DMS 273 (cell line): Measurements from ENCODE around the gene KRT85.

ENCODE experiments used
- DNase-seq: peaks from one replicate; lab custom pipeline; 2025; ENCODE audit not compliant: unreplicated experiment; lab: John Stamatoyannopoulos, UW

KRT85 gene

GRCh38 chr12:52369211-52369610, 1.9 kb upstream of the KRT85 start:
- DNase-seq = no peak

- DNase-seq = no peak
Measured at GRCh38 chr12:52368508-52368907, 1.2 kb upstream of the KRT85 start.

- DNase-seq = no peak
Measured at GRCh38 chr12:52367876-52368275, 595 bp upstream of the KRT85 start.

- no peak for DNase-seq
Measured at GRCh38 chr12:52364901-52365489, 2.3 kb downstream of the KRT85 start.

GRCh38 chr12:52364061-52364460, 3.2 kb downstream of the KRT85 start:
- DNase-seq = no peak

GRCh38 chr12:52363111-52363679, 4.1 kb downstream of the KRT85 start:
- no peak for DNase-seq

GRCh38 chr12:52362118-52362726, 5.1 kb downstream of the KRT85 start:
- DNase-seq = peak; percentile 15

GRCh38 chr12:52361553-52361952, 5.7 kb downstream of the KRT85 start:
- DNase-seq = no peak

- DNase-seq = no peak
Measured at GRCh38 chr12:52360663-52361271, 6.5 kb downstream of the KRT85 start.

GRCh38 chr12:52360106-52360662, 7.1 kb downstream of the KRT85 start:
- no peak for DNase-seq

GRCh38 chr12:52359621-52360061, 7.6 kb downstream of the KRT85 start:
- DNase-seq = no peak

GRCh38 chr12:52358575-52359350, 8.5 kb downstream of the KRT85 start:
- no peak for DNase-seq

- DNase-seq = no peak
Measured at GRCh38 chr12:52356762-52357580, 10.3 kb downstream of the KRT85 start.

- DNase-seq = no peak
Measured at GRCh38 chr12:52356031-52356761, 11.1 kb downstream of the KRT85 start.

GRCh38 chr12:52355176-52355575, 12.1 kb downstream of the KRT85 start:
- no peak for DNase-seq

- peak; percentile 94 for DNase-seq
Measured at GRCh38 chr12:52354200-52354599, 13.1 kb downstream of the KRT85 start.

GRCh38 chr12:52353766-52354165, 13.5 kb downstream of the KRT85 start:
- DNase-seq = peak; percentile 57

- DNase-seq = no peak
Measured at GRCh38 chr12:52352951-52353350, 14.3 kb downstream of the KRT85 start.

GRCh38 chr12:52351196-52352059, 15.9 kb downstream of the KRT85 start:
- DNase-seq = no peak
